Liver (tissue), 9 donors: ENCODE measurements around the gene IL26. TPM values are rescaled to one million over a fixed set of nuclear protein-coding genes. Genes with fewer than 3 reads are reported as not detected.

Experiments
- DNase-seq: peaks from one replicate; pipeline ENCODE4 v3.0.0-alpha.2; 2017; ENCODE audit warnings: low spot score
- H3K27ac ChIP-seq, 2 donors: one replicate each; pipeline ENCODE4 v1.7.0; 2013; ENCODE audit warnings: inconsistent platforms in 2 of 2, low read length in 2 of 2, control low read depth in 1 of 2, low read depth in 1 of 2, mild to moderate bottlenecking in 1 of 2
- H3K27me3 ChIP-seq, 4 donors: one replicate each; pipeline versions ENCODE4 v1.6.1 to v1.7.0; 2013; ENCODE audit warnings: low read length in 3 of 4, inconsistent platforms in 1 of 4, mild to moderate bottlenecking in 1 of 4, moderate library complexity in 1 of 4; ENCODE audit not compliant: control insufficient read depth in 4 of 4, insufficient read depth in 4 of 4
- H3K36me3 ChIP-seq, 4 donors: one replicate each; pipeline versions ENCODE4 v1.6.1 to v1.7.0; 2013; ENCODE audit warnings: low read length in 3 of 4, mild to moderate bottlenecking in 3 of 4, low read depth in 1 of 4, moderate library complexity in 1 of 4; ENCODE audit not compliant: control insufficient read depth in 4 of 4, insufficient read depth in 3 of 4
- H3K4me1 ChIP-seq, 4 donors: one replicate each; pipeline versions ENCODE4 v1.6.1 to v1.7.0; 2013; ENCODE audit warnings: low read length in 3 of 4, mild to moderate bottlenecking in 3 of 4, moderate library complexity in 1 of 4; ENCODE audit not compliant: control insufficient read depth in 4 of 4, insufficient read depth in 4 of 4
- H3K4me3 ChIP-seq, 3 donors: one replicate each; pipeline versions ENCODE4 v1.6.1 to v1.7.0; 2013; ENCODE audit warnings: low read length in 3 of 3, control low read depth in 1 of 3, low read depth in 1 of 3, mild to moderate bottlenecking in 1 of 3
- H3K9ac ChIP-seq, 2 donors: one replicate each; pipeline ENCODE4 v1.7.0; 2013; ENCODE audit warnings: low read length in 2 of 2, mild to moderate bottlenecking in 2 of 2, moderate library complexity in 2 of 2, control low read depth in 1 of 2, low read depth in 1 of 2
- H3K9me3 ChIP-seq, 4 donors: one replicate each; pipeline versions ENCODE4 v1.6.1 to v1.7.0; 2013; ENCODE audit warnings: low read length in 3 of 4; ENCODE audit not compliant: control insufficient read depth in 4 of 4
- ATF3 ChIP-seq: IDR thresholded peaks from 2 replicates; pipeline ENCODE4 v1.6.1; 2016; ENCODE audit warnings: antibody characterized with exemption
- CTCF ChIP-seq: fragments of 150-350 bp; IDR thresholded peaks from 2 replicates; pipeline ENCODE4 v1.5.1; 2017; ENCODE audit warnings: improper control_type of control experiment, low read depth, low read length; ENCODE audit not compliant: missing input control
- EGR1 ChIP-seq, 2 donors: IDR thresholded peaks; 2 replicates each; pipeline ENCODE4 v1.6.1; 2016 to 2018; ENCODE audit warnings: antibody characterized with exemption in 2 of 2, low read depth in 2 of 2
- FOXA1 ChIP-seq: IDR thresholded peaks from 2 replicates; pipeline ENCODE4 v1.6.1; 2016; ENCODE audit warnings: antibody characterized with exemption
- FOXA2 ChIP-seq: IDR thresholded peaks from 2 replicates; pipeline ENCODE4 v1.6.1; 2016; ENCODE audit warnings: antibody characterized with exemption
- GABPA ChIP-seq, 2 donors: IDR thresholded peaks in 1 of 2; conservative IDR thresholded peaks in 1 of 2; 2 replicates each; pipeline ENCODE4 v1.6.1; 2016; ENCODE audit warnings: antibody characterized with exemption in 2 of 2, mild to moderate bottlenecking in 1 of 2, moderate library complexity in 1 of 2
- HNF4A ChIP-seq, 2 donors: conservative IDR thresholded peaks; 2 replicates each; pipeline ENCODE4 v1.6.1; 2016; ENCODE audit warnings: antibody characterized with exemption in 2 of 2, mild to moderate bottlenecking in 2 of 2
- HNF4G ChIP-seq: IDR thresholded peaks from 2 replicates; pipeline ENCODE4 v1.6.1; 2016; ENCODE audit warnings: antibody characterized with exemption
- JUND ChIP-seq, 2 donors: IDR thresholded peaks; 2 replicates each; pipeline ENCODE4 v1.6.1; 2016; ENCODE audit warnings: antibody characterized with exemption in 2 of 2
- MAX ChIP-seq: IDR thresholded peaks from 2 replicates; pipeline ENCODE4 v1.6.1; 2016; ENCODE audit warnings: antibody characterized with exemption
- NR2F2 ChIP-seq: IDR thresholded peaks from 2 replicates; pipeline ENCODE4 v1.6.1; 2016; ENCODE audit warnings: antibody characterized with exemption
- RAD21 ChIP-seq, 2 donors: IDR thresholded peaks; 2 replicates each; pipeline ENCODE4 v1.6.1; 2016; ENCODE audit warnings: antibody characterized with exemption in 2 of 2, mild to moderate bottlenecking in 2 of 2
- REST ChIP-seq: IDR thresholded peaks from 2 replicates; pipeline ENCODE4 v1.6.1; 2016; ENCODE audit warnings: antibody characterized with exemption, mild to moderate bottlenecking
- RXRA ChIP-seq, 2 donors: IDR thresholded peaks; 2 replicates each; pipeline ENCODE4 v1.6.1; 2017 to 2018; ENCODE audit warnings: antibody characterized with exemption in 2 of 2, mild to moderate bottlenecking in 1 of 2
- SP1 ChIP-seq: IDR thresholded peaks from 2 replicates; pipeline ENCODE4 v1.6.1; 2018; ENCODE audit warnings: antibody characterized with exemption, mild to moderate bottlenecking
- TAF1 ChIP-seq: conservative IDR thresholded peaks from 2 replicates; pipeline ENCODE4 v1.6.1; 2016; ENCODE audit warnings: antibody characterized with exemption, mild to moderate bottlenecking
- YY1 ChIP-seq: IDR thresholded peaks from 2 replicates; pipeline ENCODE4 v1.6.1; 2016; ENCODE audit warnings: antibody characterized with exemption, mild to moderate bottlenecking
- ZBTB33 ChIP-seq: IDR thresholded peaks from 2 replicates; pipeline ENCODE4 v1.6.1; 2016; ENCODE audit warnings: antibody characterized with exemption
- polyA plus RNA-seq, 2 donors: library from polyadenylated mRNA; stranded (reverse) in 1 of 2; unstranded in 1 of 2; fragments of 200-250 nt in 1 of 2; fragments of >200 nt in 1 of 2; fragmentation: Nextera tagmentation in 1 of 2; extraction: Ambion mirVana in 1 of 2; gene quantifications; one replicate each; pipeline versions ENCODE4 v1.2.1 to v1.2.3, GENCODE V29; 2013 to 2015
- total RNA-seq, 2 donors: library from RNA; depleted of rRNA; stranded (reverse); fragments of >200 nt; gene quantifications; one replicate each; pipeline ENCODE4 v1.2.3, GENCODE V29; 2014
- donor health status: healthy.
- donor health status: healthy.
- donor health status: healthy.
- donor health status: healthy.
- donor health status: healthy.

The IL26 gene
- total and polyA plus RNA-seq, 4 donors = not detected

GRCh38 chr12:68268967-68269366 lies 43.4 kb upstream of the IL26 start:
- Histone ChIP-seq H3K9ac (no peak overlapping the region), H3K9me3 (no peaks in the 10 kb centered on the region), H3K36me3 (no peaks in the 10 kb centered on the region), H3K27me3 (no peaks in the 10 kb centered on the region), H3K4me3 (no peak overlapping the region), H3K4me1 (no peaks in the 10 kb centered on the region), H3K27ac (no peak overlapping the region)
- TF ChIP-seq HNF4A (conservative IDR thresholded peaks at IDR 0.05) = no peak
- TF ChIP-seq RXRA (IDR thresholded peaks at IDR 0.05) = no peak
- TF ChIP-seq SP1 = no peak
- TF ChIP-seq HNF4G = no peak
- no peak for TF ChIP-seq RAD21 (IDR thresholded peaks at IDR 0.05)
- no peak for TF ChIP-seq YY1
- TF ChIP-seq FOXA2 = no peak
- no peak for TF ChIP-seq EGR1 (IDR thresholded peaks at IDR 0.05; ENCODE audit: low read depth in 2 of 2)
- TF ChIP-seq ATF3 = no peak
- TF ChIP-seq NR2F2 = no peak
- no peak for TF ChIP-seq GABPA (IDR thresholded peaks at IDR 0.05 in 1 of 2, conservative IDR thresholded peaks at IDR 0.05 in 1 of 2)
- TF ChIP-seq MAX = no peak
- TF ChIP-seq ZBTB33 = no peak
- TF ChIP-seq TAF1 = no peak
- no peak for TF ChIP-seq CTCF
- TF ChIP-seq REST = no peak
- TF ChIP-seq FOXA1 = no peak
- TF ChIP-seq JUND (IDR thresholded peaks at IDR 0.05) = no peak
- no peak for DNase-seq
